ENCODE measurements around the gene RIMBP2. TPM values are rescaled to one million over a fixed set of nuclear protein-coding genes. Genes with fewer than 3 reads are reported as not detected.

Gene RIMBP2
- total and polyA plus RNA-seq, 2 experiments from 2014 or later = 0.31 to 0.37 TPM

DNA sequence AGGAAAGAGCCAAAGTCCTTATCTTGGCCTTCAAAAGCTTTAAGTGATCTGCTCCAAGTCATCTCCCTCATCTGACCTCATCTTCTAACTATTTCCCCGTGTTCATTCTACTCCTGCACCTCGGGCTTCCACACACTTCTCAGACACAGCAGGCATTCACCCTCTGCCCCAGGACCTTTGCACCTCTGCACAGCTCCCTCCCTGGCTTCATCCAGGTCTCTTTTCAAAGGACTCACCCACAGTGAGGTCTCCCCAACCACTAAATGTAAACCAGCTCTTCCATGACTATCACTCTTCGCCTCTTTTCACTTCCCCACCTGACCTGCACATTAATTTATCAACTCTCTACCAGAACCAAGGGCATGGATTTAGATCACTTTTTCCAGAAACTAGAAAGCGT lies 216.6 kb downstream of the RIMBP2 start (continued):
- TF ChIP-seq, protein P1, sequence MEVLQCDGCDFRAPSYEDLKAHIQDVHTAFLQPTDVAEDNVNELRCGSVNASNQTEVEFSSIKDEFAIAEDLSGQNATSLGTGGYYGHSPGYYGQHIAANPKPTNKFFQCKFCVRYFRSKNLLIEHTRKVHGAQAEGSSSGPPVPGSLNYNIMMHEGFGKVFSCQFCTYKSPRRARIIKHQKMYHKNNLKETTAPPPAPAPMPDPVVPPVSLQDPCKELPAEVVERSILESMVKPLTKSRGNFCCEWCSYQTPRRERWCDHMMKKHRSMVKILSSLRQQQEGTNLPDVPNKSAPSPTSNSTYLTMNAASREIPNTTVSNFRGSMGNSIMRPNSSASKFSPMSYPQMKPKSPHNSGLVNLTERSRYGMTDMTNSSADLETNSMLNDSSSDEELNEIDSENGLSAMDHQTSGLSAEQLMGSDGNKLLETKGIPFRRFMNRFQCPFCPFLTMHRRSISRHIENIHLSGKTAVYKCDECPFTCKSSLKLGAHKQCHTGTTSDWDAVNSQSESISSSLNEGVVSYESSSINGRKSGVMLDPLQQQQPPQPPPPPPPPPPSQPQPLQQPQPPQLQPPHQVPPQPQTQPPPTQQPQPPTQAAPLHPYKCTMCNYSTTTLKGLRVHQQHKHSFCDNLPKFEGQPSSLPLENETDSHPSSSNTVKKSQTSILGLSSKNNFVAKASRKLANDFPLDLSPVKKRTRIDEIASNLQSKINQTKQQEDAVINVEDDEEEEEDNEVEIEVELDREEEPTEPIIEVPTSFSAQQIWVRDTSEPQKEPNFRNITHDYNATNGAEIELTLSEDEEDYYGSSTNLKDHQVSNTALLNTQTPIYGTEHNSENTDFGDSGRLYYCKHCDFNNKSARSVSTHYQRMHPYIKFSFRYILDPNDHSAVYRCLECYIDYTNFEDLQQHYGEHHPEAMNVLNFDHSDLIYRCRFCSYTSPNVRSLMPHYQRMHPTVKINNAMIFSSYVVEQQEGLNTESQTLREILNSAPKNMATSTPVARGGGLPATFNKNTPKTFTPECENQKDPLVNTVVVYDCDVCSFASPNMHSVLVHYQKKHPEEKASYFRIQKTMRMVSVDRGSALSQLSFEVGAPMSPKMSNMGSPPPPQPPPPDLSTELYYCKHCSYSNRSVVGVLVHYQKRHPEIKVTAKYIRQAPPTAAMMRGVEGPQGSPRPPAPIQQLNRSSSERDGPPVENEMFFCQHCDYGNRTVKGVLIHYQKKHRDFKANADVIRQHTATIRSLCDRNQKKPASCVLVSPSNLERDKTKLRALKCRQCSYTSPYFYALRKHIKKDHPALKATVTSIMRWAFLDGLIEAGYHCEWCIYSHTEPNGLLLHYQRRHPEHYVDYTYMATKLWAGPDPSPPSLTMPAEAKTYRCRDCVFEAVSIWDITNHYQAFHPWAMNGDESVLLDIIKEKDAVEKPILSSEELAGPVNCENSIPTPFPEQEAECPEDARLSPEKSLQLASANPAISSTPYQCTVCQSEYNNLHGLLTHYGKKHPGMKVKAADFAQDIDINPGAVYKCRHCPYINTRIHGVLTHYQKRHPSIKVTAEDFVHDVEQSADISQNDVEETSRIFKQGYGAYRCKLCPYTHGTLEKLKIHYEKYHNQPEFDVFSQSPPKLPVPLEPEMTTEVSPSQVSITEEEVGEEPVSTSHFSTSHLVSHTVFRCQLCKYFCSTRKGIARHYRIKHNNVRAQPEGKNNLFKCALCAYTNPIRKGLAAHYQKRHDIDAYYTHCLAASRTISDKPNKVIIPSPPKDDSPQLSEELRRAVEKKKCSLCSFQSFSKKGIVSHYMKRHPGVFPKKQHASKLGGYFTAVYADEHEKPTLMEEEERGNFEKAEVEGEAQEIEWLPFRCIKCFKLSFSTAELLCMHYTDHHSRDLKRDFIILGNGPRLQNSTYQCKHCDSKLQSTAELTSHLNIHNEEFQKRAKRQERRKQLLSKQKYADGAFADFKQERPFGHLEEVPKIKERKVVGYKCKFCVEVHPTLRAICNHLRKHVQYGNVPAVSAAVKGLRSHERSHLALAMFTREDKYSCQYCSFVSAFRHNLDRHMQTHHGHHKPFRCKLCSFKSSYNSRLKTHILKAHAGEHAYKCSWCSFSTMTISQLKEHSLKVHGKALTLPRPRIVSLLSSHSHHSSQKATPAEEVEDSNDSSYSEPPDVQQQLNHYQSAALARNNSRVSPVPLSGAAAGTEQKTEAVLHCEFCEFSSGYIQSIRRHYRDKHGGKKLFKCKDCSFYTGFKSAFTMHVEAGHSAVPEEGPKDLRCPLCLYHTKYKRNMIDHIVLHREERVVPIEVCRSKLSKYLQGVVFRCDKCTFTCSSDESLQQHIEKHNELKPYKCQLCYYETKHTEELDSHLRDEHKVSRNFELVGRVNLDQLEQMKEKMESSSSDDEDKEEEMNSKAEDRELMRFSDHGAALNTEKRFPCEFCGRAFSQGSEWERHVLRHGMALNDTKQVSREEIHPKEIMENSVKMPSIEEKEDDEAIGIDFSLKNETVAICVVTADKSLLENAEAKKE (CRISPR knock-in tag; IDR thresholded peaks at IDR 0.05) = no peak
- TF ChIP-seq, protein P2, sequence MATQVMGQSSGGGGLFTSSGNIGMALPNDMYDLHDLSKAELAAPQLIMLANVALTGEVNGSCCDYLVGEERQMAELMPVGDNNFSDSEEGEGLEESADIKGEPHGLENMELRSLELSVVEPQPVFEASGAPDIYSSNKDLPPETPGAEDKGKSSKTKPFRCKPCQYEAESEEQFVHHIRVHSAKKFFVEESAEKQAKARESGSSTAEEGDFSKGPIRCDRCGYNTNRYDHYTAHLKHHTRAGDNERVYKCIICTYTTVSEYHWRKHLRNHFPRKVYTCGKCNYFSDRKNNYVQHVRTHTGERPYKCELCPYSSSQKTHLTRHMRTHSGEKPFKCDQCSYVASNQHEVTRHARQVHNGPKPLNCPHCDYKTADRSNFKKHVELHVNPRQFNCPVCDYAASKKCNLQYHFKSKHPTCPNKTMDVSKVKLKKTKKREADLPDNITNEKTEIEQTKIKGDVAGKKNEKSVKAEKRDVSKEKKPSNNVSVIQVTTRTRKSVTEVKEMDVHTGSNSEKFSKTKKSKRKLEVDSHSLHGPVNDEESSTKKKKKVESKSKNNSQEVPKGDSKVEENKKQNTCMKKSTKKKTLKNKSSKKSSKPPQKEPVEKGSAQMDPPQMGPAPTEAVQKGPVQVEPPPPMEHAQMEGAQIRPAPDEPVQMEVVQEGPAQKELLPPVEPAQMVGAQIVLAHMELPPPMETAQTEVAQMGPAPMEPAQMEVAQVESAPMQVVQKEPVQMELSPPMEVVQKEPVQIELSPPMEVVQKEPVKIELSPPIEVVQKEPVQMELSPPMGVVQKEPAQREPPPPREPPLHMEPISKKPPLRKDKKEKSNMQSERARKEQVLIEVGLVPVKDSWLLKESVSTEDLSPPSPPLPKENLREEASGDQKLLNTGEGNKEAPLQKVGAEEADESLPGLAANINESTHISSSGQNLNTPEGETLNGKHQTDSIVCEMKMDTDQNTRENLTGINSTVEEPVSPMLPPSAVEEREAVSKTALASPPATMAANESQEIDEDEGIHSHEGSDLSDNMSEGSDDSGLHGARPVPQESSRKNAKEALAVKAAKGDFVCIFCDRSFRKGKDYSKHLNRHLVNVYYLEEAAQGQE (IDR thresholded peaks at IDR 0.05; ENCODE audit: unreplicated experiment) = no peak
- TF ChIP-seq CREB1 (CRISPR knock-in tag; IDR thresholded peaks at IDR 0.05; ENCODE audit: low read depth) = no peak
- TF ChIP-seq, protein P3, sequence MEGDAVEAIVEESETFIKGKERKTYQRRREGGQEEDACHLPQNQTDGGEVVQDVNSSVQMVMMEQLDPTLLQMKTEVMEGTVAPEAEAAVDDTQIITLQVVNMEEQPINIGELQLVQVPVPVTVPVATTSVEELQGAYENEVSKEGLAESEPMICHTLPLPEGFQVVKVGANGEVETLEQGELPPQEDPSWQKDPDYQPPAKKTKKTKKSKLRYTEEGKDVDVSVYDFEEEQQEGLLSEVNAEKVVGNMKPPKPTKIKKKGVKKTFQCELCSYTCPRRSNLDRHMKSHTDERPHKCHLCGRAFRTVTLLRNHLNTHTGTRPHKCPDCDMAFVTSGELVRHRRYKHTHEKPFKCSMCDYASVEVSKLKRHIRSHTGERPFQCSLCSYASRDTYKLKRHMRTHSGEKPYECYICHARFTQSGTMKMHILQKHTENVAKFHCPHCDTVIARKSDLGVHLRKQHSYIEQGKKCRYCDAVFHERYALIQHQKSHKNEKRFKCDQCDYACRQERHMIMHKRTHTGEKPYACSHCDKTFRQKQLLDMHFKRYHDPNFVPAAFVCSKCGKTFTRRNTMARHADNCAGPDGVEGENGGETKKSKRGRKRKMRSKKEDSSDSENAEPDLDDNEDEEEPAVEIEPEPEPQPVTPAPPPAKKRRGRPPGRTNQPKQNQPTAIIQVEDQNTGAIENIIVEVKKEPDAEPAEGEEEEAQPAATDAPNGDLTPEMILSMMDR (conservative IDR thresholded peaks at IDR 0.05; ENCODE audit: low read depth in 2 of 2) = no peak
